WTC11 (cell line): ENCODE results near the gene DARS1. TPM values are rescaled to one million over a fixed set of nuclear protein-coding genes. Genes with fewer than 3 reads are reported as not detected.

ENCODE experiments used
- ATAC-seq: fragments of 200-7000 bp; cut with Tn5 transposase; 2 replicates; pipeline ENCODE4 v1.10.0; 2021; ENCODE audit warnings: mild to moderate bottlenecking, moderate library complexity
- CTCF ChIA-PET: fragments of 300-600 bp; sonication (Branson Sonifier 250); formaldehyde crosslinking; loops from one replicate; lab custom pipeline; 2021; ENCODE audit warnings: antibody characterized with exemption; lab: Charles Lee
- POLR2A ChIA-PET: fragments of 350-600 bp; sonication (Branson Sonifier 250); formaldehyde crosslinking; loops from one replicate; lab custom pipeline; 2021; ENCODE audit warnings: antibody characterized with exemption; lab: Charles Lee
- DNase-seq: peaks from one replicate; pipeline ENCODE4 v3.0.0; 2021; ENCODE audit warnings: low spot score
- H3K27ac Mint-ChIP-seq: 2 replicates; pipeline ENCODE4 v1.8.0; 2021; ENCODE audit warnings: mixed read lengths
- H3K27me3 Mint-ChIP-seq: 2 replicates; pipeline ENCODE4 v1.8.0; 2021; ENCODE audit warnings: low read depth, mild to moderate bottlenecking, moderate library complexity, mixed read lengths
- H3K36me3 Mint-ChIP-seq: 2 replicates; pipeline ENCODE4 v1.8.0; 2021; ENCODE audit warnings: mixed read lengths
- H3K4me1 Mint-ChIP-seq: 2 replicates; pipeline ENCODE4 v1.8.0; 2022; ENCODE audit warnings: mixed read lengths
- H3K4me3 Mint-ChIP-seq: 2 replicates; pipeline ENCODE4 v1.8.0; 2021; ENCODE audit warnings: mild to moderate bottlenecking, moderate library complexity, mixed read lengths
- H3K9me3 Mint-ChIP-seq: 2 replicates; pipeline ENCODE4 v1.8.0; 2021; ENCODE audit warnings: mixed read lengths
- ATF1 ChIP-seq: sonication (generic); formaldehyde crosslinking; IDR thresholded peaks from 2 replicates; pipeline ENCODE4 v1.8.1; 2023; ENCODE audit warnings: mild to moderate bottlenecking, moderate library complexity, missing genetic modification reagents
- ETV6 ChIP-seq: sonication (generic); formaldehyde crosslinking; IDR thresholded peaks from 2 replicates; pipeline ENCODE4 v1.8.1; 2022; ENCODE audit warnings: mild to moderate bottlenecking, missing genetic modification reagents
- FOXJ3 ChIP-seq: sonication (generic); formaldehyde crosslinking; IDR thresholded peaks from 2 replicates; pipeline ENCODE4 v1.9.0; 2021; ENCODE audit warnings: missing genetic modification reagents, mild to moderate bottlenecking, borderline replicate concordance
- MYBL2 ChIP-seq: sonication (generic); formaldehyde crosslinking; IDR thresholded peaks from 2 replicates; pipeline ENCODE4 v1.8.1; 2023; ENCODE audit warnings: mild to moderate bottlenecking, moderate library complexity, missing genetic modification reagents
- TEAD4 ChIP-seq: sonication (generic); formaldehyde crosslinking; IDR thresholded peaks from 2 replicates; pipeline ENCODE4 v1.8.0; 2022; ENCODE audit warnings: mild to moderate bottlenecking, missing genetic modification reagents
- ZNF317 ChIP-seq: sonication (generic); formaldehyde crosslinking; IDR thresholded peaks from 2 replicates; pipeline ENCODE4 v1.8.1; 2023; ENCODE audit warnings: low read depth, mild to moderate bottlenecking, moderate library complexity, missing genetic modification reagents, borderline replicate concordance
- total RNA-seq: library from RNA; stranded (reverse); gene quantifications from 3 replicates; pipeline ENCODE4 v1.2.3, GENCODE V29; 2021
- TF ChIP-seq, protein P1 (sequence below): sonication (generic); formaldehyde crosslinking; IDR thresholded peaks from 2 replicates; pipeline ENCODE4 v1.8.1; 2023; ENCODE audit warnings: mild to moderate bottlenecking, missing genetic modification reagents, moderate library complexity
- TF ChIP-seq, protein P2 (sequence below): sonication (generic); formaldehyde crosslinking; IDR thresholded peaks from 2 replicates; pipeline ENCODE4 v1.8.1; 2022; ENCODE audit warnings: missing genetic modification reagents, borderline replicate concordance
- TF ChIP-seq, protein P3 (sequence below): sonication (generic); formaldehyde crosslinking; IDR thresholded peaks from 2 replicates; pipeline ENCODE4 v1.8.1; 2023; ENCODE audit warnings: mild to moderate bottlenecking, missing genetic modification reagents
- TF ChIP-seq, protein P4 (sequence below): sonication (generic); formaldehyde crosslinking; IDR thresholded peaks from 2 replicates; pipeline ENCODE4 v1.8.0; 2022; ENCODE audit warnings: mild to moderate bottlenecking, missing genetic modification reagents

DARS1 gene
- total RNA-seq, 1 experiment from 2014 or later, result 80.9 TPM

DNA sequence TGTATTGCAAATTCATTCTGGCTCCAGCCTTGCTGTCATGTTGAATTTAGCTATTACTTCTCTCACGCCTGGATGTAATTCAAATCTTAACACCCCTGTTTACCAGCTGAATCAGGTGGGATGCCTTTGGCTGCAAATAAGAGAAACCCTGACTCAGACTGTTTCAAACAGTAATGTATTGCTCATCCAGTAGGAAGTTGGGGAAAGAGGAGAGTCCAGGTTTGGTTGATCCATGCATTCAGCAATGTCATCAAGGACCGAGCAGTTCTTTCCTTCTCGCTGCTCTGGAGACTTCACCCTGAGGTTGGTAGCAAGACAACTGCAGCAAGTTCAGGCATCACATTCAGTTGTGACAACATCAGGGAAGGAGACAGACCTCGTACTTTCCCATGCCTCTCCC is 6.4 kb upstream of the DARS1 start:
- Mint-ChIP-seq H3K4me3 (no peak overlapping the region), H3K4me1 (no peaks in the 10 kb centered on the region), H3K27me3 (no peaks in the 10 kb centered on the region; the same call in 1 of the 2 replicates), H3K27ac (no peak overlapping the region), H3K9me3 (peaks cover 3% of the 10 kb centered on the region; the same call in 1 of the 2 replicates), H3K36me3 (no peaks in the 10 kb centered on the region)
- DNase-seq (no peak), ATAC-seq (no peak)
- POLR2A ChIA-PET, result no interaction called here
- CTCF ChIA-PET, result no interaction called here
- TF ChIP-seq ZNF317 (CRISPR knock-in tag) (no peak), TEAD4 (CRISPR knock-in tag) (no peak)
- TF ChIP-seq, protein P1, sequence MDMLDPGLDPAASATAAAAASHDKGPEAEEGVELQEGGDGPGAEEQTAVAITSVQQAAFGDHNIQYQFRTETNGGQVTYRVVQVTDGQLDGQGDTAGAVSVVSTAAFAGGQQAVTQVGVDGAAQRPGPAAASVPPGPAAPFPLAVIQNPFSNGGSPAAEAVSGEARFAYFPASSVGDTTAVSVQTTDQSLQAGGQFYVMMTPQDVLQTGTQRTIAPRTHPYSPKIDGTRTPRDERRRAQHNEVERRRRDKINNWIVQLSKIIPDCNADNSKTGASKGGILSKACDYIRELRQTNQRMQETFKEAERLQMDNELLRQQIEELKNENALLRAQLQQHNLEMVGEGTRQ (CRISPR knock-in tag), result no peak
- TF ChIP-seq, protein P2, sequence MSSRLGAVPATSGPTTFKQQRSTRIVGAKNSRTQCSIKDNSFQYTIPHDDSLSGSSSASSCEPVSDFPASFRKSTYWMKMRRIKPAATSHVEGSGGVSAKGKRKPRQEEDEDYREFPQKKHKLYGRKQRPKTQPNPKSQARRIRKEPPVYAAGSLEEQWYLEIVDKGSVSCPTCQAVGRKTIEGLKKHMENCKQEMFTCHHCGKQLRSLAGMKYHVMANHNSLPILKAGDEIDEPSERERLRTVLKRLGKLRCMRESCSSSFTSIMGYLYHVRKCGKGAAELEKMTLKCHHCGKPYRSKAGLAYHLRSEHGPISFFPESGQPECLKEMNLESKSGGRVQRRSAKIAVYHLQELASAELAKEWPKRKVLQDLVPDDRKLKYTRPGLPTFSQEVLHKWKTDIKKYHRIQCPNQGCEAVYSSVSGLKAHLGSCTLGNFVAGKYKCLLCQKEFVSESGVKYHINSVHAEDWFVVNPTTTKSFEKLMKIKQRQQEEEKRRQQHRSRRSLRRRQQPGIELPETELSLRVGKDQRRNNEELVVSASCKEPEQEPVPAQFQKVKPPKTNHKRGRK (CRISPR knock-in tag), result no peak
- TF ChIP-seq, protein P3, sequence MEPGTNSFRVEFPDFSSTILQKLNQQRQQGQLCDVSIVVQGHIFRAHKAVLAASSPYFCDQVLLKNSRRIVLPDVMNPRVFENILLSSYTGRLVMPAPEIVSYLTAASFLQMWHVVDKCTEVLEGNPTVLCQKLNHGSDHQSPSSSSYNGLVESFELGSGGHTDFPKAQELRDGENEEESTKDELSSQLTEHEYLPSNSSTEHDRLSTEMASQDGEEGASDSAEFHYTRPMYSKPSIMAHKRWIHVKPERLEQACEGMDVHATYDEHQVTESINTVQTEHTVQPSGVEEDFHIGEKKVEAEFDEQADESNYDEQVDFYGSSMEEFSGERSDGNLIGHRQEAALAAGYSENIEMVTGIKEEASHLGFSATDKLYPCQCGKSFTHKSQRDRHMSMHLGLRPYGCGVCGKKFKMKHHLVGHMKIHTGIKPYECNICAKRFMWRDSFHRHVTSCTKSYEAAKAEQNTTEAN (CRISPR knock-in tag), result no peak

DNA sequence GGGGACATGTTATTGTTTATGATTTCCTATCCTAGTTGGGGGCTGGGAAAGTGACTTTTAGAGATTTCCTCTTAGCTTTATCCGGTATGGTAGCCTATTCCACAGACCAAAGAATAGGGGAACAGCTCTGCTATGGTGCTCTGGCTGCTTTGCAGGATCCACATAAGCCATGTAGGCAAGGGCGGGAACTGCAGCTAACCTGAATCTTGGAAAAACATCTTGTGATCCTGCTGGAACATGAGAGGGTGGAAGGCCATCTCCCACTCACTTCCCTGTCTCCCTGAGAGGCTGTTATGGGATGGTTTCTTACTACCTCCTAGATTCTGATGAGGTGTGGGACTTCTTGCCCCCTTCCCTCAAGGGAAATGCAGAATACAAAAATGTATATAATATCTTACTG is 2.0 kb upstream of the DARS1 start:
- H3K36me3 Mint-ChIP-seq, result peaks cover 8% of the 10 kb centered on the region
- no peaks in the 10 kb centered on the region for H3K9me3 Mint-ChIP-seq
- ATAC-seq (no peak), DNase-seq (no peak)
- H3K4me3 Mint-ChIP-seq, result no peak overlapping the region
- H3K4me1 Mint-ChIP-seq, result peaks cover 22% of the 10 kb centered on the region
- CTCF ChIA-PET, result no interaction called here
- H3K27ac Mint-ChIP-seq, result no peak overlapping the region
- no peak for TF ChIP-seq MYBL2 (CRISPR knock-in tag)
- TF ChIP-seq, all 79 proteins: peak for 0
- H3K27me3 Mint-ChIP-seq, result no peaks in the 10 kb centered on the region; the same call in 1 of the 2 replicates
- POLR2A ChIA-PET, result no interaction called here

DNA sequence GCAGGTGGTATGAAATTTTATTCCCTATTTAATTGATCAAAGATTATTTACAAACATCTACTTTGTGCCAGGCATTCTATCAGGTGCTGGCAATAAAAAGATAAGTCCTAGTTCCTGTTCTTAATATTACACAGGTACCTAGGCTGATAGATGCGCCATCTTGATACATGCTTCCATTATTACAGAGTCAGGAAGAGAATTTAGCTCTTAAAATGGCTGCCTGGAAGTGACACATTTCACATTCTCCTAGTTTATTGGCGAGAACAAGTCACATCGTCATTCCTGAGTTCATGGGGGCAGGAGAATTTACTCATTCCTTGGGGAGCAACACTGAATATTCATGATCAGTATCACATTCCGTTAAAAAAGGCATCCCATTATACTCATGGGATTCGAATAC is 1.1 kb upstream of the DARS1 start:
- Mint-ChIP-seq H3K27me3 (no peaks in the 10 kb centered on the region; the same call in 1 of the 2 replicates), H3K4me1 (peaks cover 22% of the 10 kb centered on the region), H3K4me3 (peak overlapping the region; percentile 82), H3K27ac (0 out of 2 replicates have a peak overlapping the region, but pooled peaks have one; percentile 60), H3K36me3 (peaks cover 17% of the 10 kb centered on the region), H3K9me3 (no peaks in the 10 kb centered on the region)
- ATAC-seq (no peak), DNase-seq (no peak)
- CTCF ChIA-PET, result interaction anchor here (2.6 kb wide), 1 partner anchor 11 kb away, joined by 15 read pairs; no protein-coding TSS in a partner anchor
- TF ChIP-seq FOXJ3 (CRISPR knock-in tag), result no peak
- POLR2A ChIA-PET, result no interaction called here

DNA sequence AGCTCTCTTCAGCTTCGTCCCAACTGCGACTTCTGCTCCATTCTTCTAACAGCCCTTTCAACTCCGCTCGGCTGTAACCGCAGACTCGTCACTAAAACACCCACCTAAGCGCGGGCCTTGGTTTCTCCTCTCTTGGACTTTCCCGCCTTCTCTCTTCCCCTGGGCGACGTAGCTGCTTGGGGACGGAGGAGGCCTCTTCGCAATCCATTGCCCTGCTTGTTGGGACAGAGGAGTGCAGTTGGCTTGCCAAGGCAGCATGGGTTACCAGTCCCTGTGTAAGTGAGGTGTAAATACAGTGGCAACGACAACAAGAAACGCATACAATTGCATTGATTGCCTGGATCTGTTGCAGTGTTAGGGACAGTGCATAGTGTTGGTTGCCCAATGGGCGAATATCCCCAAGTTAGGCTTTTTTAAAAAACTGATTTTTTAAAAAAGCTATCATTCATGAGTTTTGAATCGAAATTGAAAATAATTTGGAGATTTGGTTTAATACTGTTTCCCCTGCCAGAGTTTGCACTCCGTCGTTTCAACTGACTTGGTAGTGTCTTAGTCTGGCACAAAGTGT is 484 bp upstream of the DARS1 start:
- CTCF ChIA-PET, result interaction anchor here (1.0 to 2.6 kb wide), 3 partner anchors 11 to 398 kb away, joined by 4 to 15 read pairs (median 5); no protein-coding TSS in a partner anchor
- peak; percentile 46 for ATAC-seq
- TF ChIP-seq, protein P4, sequence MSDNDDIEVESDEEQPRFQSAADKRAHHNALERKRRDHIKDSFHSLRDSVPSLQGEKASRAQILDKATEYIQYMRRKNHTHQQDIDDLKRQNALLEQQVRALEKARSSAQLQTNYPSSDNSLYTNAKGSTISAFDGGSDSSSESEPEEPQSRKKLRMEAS (CRISPR knock-in tag), result peak; percentile 13; the same call in 1 of the 2 replicates
- no peak for TF ChIP-seq ATF1 (CRISPR knock-in tag)
- TF ChIP-seq ETV6 (CRISPR knock-in tag), result peak; percentile 37; the same call in 1 of the 2 replicates
- TF ChIP-seq, all 79 proteins: peak for 2
- POLR2A ChIA-PET, result interaction anchor here (0.6 to 1.2 kb wide), 3 partner anchors 23 to 111 kb away, joined by 3 to 4 read pairs (median 3); no protein-coding TSS in a partner anchor
- no peak for DNase-seq
- peak overlapping the region; percentile 82 for H3K4me3 Mint-ChIP-seq
- H3K9me3 Mint-ChIP-seq, result no peaks in the 10 kb centered on the region
- H3K4me1 Mint-ChIP-seq, result peaks cover 22% of the 10 kb centered on the region
- peaks cover 22% of the 10 kb centered on the region for H3K36me3 Mint-ChIP-seq
- H3K27ac Mint-ChIP-seq, result peak overlapping the region; percentile 97
- H3K27me3 Mint-ChIP-seq, result no peaks in the 10 kb centered on the region; the same call in 1 of the 2 replicates
